NCI-H2107 treated with DMSO at 0.1 percent for 48 hours (cell line): ENCODE measurements around the gene HP1BP3.
"Not testable (repeated sequence)": the region's sequence is repeated elsewhere in the genome, so short reads cannot be mapped to it uniquely, and the experiment has no call there.

Experiments
- DNase-seq: peaks from one replicate; lab custom pipeline; 2025; ENCODE audit not compliant: unreplicated experiment; lab: John Stamatoyannopoulos, UW

HP1BP3 gene

DNA sequence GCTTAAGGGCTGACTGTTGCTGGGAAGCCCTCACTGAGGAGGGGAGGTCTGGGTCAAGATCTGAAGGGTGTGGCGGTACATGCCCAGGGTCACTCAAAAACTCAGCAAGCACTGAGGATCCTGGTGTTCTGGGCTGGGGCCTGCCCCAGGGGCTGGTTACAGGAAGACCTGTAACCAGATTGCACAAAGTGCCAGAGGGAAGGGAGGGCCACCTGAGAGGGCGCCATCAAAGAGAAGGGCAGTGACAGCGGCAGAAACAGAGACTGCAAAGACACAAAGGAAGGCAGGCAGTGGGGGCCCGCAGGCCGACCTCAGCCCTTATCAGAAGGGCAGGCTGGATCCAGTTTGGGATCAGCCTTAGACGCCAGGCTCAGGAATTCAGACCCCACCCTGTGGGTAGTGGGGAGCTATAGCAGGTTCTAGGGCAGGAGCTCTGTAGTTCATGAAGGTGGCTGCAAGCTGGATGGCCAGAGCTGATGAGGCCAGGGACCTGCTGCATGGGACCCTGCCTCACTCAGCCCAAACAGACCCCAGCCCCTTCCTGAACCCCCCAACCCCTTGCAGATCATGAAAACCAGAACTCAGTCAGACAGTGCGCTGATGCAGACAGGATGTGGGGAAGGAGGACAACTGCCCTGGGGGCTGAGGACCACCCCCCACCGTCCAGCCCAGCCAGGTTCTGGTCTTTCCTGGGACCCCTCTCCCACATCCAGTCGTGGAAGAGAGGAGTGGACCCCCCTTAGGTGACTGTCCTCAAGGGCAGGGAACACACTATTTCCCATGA, 58.5 kb downstream of the HP1BP3 start:
- DNase-seq = no peak

DNA sequence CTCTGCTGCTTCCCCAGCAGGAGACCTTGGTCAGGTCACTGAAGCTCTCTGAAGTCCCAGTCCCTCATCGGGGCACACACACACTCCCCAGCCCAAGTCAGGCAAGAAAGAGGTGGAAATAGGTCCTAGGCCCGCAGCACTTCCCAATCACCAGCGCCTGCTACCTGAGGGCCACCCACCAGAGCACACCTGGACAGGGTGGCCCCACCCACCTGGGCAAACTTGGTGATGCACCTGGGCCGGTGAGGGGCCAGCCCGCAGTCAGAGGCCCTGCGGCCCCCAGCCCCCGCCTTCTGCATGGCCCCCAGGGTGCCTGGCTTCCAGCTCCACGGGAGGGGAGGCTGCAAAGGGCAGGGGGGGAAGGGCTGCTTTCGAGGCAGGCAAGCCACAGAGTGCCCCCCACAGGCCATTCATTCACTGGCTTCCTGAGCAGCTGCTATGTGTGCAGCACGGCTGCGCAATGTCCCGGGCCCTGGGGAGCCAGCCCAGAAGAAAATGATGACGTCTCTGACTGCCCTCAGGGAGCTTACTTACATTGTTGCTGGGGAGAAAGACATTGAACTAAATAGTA, 59.3 kb downstream of the HP1BP3 start:
- DNase-seq = no peak

DNA sequence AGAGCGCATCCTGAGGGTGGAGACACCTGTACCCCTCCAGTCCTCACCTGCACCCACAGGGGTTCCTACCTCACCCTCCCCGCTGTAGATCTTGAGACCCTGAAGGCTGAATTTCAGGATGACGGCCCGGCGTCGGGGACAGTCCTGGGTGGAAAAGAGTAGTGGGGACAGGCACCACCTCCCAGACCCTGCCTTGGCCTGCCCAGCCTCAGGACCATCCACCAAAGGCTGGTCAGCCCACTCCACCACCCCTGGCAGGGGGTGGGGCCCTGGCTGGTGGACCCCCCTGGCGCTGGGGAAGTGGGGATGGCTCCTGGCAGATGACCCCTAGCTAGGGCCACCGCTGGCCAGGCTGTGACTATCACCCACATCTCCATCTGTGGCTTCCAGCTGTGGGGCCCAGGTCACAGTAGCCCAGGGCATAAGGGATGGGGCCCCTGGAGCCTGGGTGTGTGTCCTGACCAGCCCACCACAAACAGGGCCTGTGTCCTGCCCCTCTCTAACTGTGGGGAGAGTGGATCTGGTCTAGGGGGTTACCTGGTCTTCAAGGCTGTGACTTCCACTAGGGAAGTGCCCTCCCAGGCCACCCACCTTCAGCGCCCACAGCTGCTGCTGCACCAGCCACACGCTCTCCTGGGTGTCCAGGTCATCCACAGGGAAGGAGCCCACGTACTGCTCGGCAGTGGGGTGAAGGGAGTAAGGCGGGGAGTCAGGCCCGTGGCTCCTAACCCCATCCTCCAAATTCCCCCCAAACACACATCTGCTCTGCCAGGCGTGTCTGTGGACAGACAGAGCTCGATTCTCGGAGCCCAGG, 60.0 kb downstream of the HP1BP3 start:
- DNase-seq = no peak

DNA sequence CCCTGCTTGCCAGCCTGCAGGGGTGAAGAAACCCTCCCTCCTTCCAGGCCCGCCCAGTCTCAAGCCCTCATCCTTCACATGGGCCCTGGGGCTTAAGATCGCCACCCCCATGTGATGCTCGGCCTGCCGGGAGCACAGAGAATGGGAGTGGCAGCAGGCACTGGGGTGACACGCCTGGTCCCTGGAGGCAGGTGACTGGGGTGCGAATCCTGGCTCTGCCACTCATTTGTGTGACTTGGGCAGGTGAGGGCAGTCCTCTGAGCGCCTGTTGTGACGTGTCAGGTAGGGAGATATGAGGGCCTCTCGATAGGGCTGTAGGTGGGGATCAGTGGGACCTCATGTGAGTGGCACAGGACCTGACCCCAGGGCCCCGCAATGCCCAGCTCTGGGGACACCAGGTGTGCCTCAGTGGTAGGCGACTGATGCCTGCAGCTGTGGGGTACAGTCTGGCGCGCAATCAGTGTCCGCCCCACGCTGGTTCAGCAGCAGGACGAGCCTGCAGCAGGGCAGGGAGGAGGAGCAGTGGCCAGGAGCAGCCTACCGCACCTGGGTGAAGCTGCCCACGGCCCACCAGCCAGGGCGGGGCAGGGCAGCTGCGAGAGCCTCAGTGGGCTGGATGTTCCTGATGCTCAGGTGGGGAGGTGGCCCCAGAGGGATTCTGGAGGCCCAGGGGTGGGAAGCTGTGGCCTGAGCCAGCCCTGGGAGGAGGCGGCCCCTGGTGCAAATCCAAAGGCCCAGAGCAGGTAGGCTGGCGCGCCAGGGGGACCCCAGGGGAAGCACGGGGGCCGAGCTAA, 60.8 kb downstream of the HP1BP3 start:
- DNase-seq = peak; percentile 73

DNA sequence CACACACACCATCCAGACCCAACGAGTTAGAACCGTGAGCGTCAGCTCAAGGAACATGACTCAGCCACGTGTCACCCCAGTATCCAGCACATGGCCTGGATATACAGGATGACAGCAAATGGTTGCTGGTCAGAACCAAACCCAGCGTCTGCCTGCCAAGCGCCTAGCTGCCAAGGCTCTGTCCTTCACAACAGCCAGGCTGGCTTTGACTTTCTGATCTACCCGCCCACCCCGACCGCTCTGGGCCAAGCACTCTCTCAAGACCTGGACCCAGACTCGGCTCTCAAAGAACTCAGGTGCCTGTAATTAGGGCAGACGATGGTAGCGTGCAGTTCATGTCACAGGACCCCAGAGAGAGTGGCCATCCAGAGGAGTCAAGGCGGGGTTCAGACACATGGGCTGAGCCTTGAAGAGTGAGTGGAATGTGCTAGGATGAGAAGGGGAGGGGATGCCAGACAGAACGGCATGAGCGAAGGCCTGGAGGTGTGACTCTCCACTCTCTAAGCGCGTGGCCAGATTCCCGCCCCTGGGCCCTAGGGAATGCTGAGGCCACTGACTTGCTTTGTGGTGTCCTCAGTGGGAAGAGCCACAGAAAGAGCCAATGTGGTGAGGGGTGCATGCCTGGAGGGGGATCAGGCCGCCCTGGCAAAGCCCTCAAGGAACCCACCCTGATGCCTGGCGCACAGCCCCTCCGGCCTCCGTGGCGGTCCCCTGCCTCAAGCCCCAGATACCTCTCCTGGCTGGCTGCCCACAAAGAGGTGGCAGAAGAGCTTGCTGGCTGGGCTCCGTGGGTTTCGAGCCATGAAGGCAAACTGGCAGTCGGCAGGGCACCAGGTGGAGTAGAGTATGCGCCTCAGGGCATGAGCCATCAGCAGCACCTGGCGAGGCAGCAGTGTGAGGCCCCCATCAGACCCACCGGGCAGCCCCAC, 61.7 kb downstream of the HP1BP3 start:
- DNase-seq = peak; percentile 73

DNA sequence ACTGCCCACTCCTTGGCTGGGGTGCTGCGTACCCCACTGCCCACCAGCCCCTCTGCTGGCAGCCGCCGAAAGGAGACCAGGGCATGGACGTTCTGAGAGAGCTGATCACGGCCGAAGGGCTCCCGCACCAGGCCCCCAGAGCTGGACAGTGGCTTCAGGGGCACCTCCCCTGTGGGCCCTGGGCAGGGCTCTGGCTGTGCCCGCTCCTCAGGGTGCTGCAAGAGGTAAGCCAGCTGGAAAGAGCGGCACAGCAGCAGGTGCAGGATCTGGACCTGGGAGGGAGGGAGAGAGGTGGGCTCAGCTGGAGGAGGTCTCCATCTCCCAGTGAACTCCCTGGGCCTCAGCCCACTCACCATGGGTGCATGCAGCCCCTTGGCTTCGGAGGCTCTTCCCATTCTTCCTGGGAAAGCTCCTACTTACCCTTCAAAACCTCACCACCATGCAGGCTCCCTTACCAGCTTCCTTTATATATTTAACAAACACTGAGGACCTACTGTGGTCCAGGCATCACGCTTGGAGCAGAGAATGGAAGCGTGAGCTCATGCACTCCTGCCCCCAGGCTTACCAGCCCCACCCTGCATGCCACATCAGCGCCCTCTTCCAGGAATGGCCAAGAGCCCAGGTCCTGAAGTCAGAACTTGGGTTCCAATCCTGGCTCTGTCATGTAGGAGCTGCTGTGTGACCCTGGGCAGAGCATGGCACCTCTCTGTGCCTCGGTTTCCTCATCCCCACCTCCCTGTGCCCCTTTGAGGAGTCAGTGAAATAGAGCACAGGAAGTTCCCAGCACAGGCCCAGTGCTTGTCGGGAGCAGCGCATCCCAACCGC, 62.5 kb downstream of the HP1BP3 start:
- DNase-seq = no peak

- DNase-seq = no peak
Observed at GRCh38 chr1:20723537-20724363, 63.4 kb downstream of the HP1BP3 start.

GRCh38 chr1:20723159-20723536, 64.0 kb downstream of the HP1BP3 start:
- DNase-seq = no peak

DNA sequence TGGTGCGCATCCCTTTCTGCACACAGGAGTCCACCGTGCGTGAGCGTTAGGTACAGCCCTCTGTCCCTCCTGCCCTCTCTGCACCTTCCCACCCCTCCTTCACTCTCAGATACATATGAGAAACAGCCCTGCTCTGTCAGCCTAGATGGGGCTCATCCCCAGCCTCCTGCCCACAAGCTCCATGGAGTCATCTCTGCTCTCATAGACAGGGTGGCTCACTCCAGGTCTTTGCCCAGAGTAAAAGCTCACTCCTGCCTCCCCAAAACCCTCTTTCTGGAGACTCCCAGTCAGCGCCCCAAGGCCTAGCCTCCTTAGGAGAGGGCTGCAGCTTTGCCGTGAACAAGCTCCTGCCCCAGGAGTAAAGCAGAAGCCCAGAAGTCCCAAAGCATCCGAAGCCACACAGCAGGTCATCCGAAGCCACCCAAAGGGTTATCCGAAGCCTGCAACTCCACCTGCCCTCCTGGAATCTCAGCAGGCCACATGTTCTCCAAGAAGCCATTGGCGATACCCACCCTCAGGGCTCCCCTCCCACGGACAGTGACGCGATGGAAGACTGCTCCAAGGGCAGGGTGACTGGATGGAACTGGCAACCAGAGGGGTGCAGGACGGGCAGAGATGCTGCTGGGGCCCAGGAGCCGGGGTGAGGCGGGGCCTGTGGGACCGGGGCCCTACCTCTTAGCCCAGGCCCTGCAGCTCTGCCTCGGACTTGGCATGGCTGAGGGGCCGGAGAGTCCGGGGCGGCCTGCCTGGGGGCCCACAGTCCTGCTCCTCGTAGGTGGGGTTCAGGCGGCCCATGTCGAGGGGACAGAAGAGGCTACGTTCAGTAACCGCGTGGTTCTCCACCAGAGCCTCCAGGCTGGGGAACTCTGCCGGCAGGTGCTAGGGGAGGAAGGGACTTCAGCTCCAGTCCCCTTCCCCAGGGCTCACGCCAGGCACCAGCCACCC, 65.7 kb downstream of the HP1BP3 start:
- DNase-seq = no peak

- no peak for DNase-seq
Observed at GRCh38 chr1:20720631-20721091, 66.4 kb downstream of the HP1BP3 start.

GRCh38 chr1:20719871-20720620, 67.1 kb downstream of the HP1BP3 start:
- no peak for DNase-seq

DNA sequence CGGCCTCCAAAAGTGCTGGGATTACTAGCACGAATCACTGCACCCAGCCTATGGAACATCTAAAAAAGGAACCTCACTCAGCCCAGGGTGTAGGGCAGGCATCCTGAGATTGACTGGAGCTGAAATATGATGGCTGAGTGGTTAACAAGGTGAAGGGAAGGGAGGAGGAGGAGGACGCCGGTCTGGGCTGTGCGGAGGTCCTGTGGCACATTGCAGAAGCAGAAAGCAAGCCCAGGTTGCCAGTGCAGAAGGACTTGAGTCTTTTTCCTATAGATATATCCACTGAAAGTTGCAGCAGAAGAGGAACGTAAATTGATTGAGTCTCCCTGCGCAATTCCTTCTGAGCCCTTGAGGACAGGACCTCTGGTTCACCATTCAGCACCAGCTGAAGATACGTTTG, 67.8 kb downstream of the HP1BP3 start:
- DNase-seq = no peak

GRCh38 chr1:20718343-20718882, 68.7 kb downstream of the HP1BP3 start:
- DNase-seq = not testable (repeated sequence)

DNA sequence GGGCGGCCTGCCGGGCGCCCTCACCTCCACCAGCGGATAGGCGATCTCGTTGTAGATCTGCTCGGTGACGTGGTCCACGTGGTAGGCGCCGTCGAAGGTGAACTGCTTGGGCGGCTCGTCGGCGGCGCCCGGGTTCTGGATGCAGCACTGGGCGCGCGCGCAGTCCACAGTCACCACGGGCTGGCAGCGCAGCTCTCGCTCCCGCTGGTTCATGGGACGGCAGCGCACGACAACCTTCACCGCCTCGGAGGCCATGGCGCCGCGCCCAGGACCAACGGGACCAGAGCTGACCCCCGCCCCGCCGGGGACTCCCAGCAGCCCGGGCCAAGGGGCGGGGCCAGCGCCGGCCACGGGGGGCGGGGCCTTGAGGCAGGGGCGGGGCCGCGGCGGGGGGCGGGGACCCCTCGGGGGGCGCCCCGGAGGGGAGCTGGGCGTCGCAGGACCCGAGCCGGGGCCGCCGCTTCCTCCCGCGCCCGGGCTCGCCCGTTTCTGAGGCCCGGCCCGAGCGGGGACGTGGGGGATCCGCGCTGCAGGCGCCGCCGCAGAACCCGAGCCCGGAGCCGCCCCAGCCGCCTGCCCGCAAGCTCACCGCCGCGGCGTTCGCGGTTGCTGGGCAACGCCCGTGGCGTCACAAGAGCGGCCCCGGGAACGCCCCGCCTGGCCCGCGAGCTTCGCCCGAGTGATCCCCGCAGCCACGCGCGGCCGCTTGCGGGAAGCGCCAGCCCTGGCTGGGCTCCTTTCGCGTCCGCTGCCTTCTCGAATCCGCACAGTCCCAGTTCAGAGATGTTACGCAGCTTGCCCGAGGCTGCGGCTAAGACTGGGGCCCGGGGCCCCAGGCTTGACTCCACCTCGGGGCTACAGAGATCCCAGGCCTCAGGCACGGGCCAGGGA, 69.4 kb downstream of the HP1BP3 start, which contains the start of gene KIF17:
Gene KIF17 (minus strand): TSS at position 556 of the 891 bp plus-strand sequence. CDS start 301 bp downstream, at position 255.
- DNase-seq = no peak

GRCh38 chr1:20716232-20716631, 70.9 kb downstream of the HP1BP3 start:
- no peak for DNase-seq
